OCI-LY7 (cell line): Measurements from ENCODE around the gene ZNF516. TPM values are rescaled to one million over a fixed set of nuclear protein-coding genes. Genes with fewer than 3 reads are reported as not detected.

Source experiments
- BruUV-seq: library from RNA; stranded (reverse); fragments of 400-500 nt; replicated peaks from 2 replicates; lab custom pipeline; 2021; lab: Mats Ljungman, UMichigan
- CTCF ChIA-PET: fragments of 300-600 bp; sonication (Branson Sonifier 250); formaldehyde crosslinking; loops from one replicate; lab custom pipeline; 2022; ENCODE audit warnings: antibody characterized with exemption; ENCODE audit not compliant: unreplicated experiment; lab: Charles Lee
- POLR2A ChIA-PET: fragments of 300-600 bp; sonication (Branson Sonifier 250); formaldehyde crosslinking; loops from one replicate; lab custom pipeline; 2022; ENCODE audit warnings: antibody characterized with exemption; lab: Charles Lee
- DNase-seq: peaks from one replicate; pipeline ENCODE4 v3.0.0-alpha.2; 2015; ENCODE audit warnings: low spot score
- H2AFZ ChIP-seq: fragments of 200-600 bp; sonication (generic), shearing (Covaris generic); 2 replicates; pipeline ENCODE4 v1.6.1; 2014; ENCODE audit warnings: mild to moderate bottlenecking, antibody characterized with exemption, low read length, moderate library complexity
- H3K27ac ChIP-seq: fragments of 200-600 bp; sonication (generic); 2 replicates; pipeline ENCODE4 v1.5.1; 2014; ENCODE audit warnings: mixed run types, low read depth, mild to moderate bottlenecking, moderate library complexity, low read length, inconsistent platforms; ENCODE audit not compliant: poor library complexity, severe bottlenecking
- H3K36me3 ChIP-seq: fragments of 200-600 bp; sonication (generic); 2 replicates; pipeline ENCODE4 v1.6.1; 2014; ENCODE audit warnings: mild to moderate bottlenecking, antibody characterized with exemption, low read length, moderate library complexity, mixed read lengths; ENCODE audit not compliant: insufficient read depth
- H3K4me1 ChIP-seq: fragments of 200-600 bp; sonication (generic); 2 replicates; pipeline ENCODE4 v1.5.1; 2014; ENCODE audit warnings: mild to moderate bottlenecking, low read length; ENCODE audit not compliant: insufficient read depth, poor library complexity, severe bottlenecking
- H3K4me2 ChIP-seq: fragments of 200-600 bp; sonication (generic); 2 replicates; pipeline ENCODE4 v1.6.1; 2014; ENCODE audit warnings: mild to moderate bottlenecking, low read length
- H3K4me3 ChIP-seq: fragments of 200-600 bp; sonication (generic); 2 replicates; pipeline ENCODE4 v1.5.1; 2014; ENCODE audit warnings: mild to moderate bottlenecking, low read depth, low read length; ENCODE audit not compliant: poor library complexity, severe bottlenecking
- H3K79me2 ChIP-seq: fragments of 200-600 bp; sonication (generic); 2 replicates; pipeline ENCODE4 v1.6.1; 2016; ENCODE audit warnings: low read depth, mild to moderate bottlenecking, low read length, moderate library complexity, mixed read lengths; ENCODE audit not compliant: insufficient read depth
- H3K9me2 ChIP-seq: fragments of 200-600 bp; sonication (generic); 2 replicates; pipeline ENCODE4 v1.6.1; 2016; ENCODE audit warnings: mild to moderate bottlenecking, low read length, mixed read lengths; ENCODE audit not compliant: insufficient read depth
- H3K9me3 ChIP-seq: fragments of 200-600 bp; sonication (generic); 2 replicates; pipeline ENCODE4 v1.6.1; 2014; ENCODE audit warnings: mild to moderate bottlenecking, mixed run types, low read length, mixed read lengths
- H4K20me1 ChIP-seq: fragments of 200-600 bp; sonication (generic); 2 replicates; pipeline ENCODE4 v1.6.1; 2014; ENCODE audit warnings: mild to moderate bottlenecking, antibody characterized with exemption, low read length, moderate library complexity, mixed read lengths; ENCODE audit not compliant: insufficient read depth
- CTCF ChIP-seq: fragments of 200-600 bp; sonication (generic); conservative IDR thresholded peaks from 2 replicates; pipeline ENCODE4 v1.5.1; 2014; ENCODE audit warnings: mild to moderate bottlenecking, antibody characterized with exemption, low read length, moderate library complexity, mixed read lengths
- EZH2phosphoT487 ChIP-seq: fragments of 200-600 bp; sonication (generic); IDR thresholded peaks from 2 replicates; pipeline ENCODE4 v1.6.1; 2018; ENCODE audit warnings: low read depth, borderline replicate concordance, mild to moderate bottlenecking, mixed run types, antibody characterized with exemption, low read length, moderate library complexity, mixed read lengths
- intact Hi-C: fragments of 100-400 bp; cut with micrococcal nuclease; formaldehyde crosslinking; loops from one replicate; pipeline ENCODE4 v1.10.0; 2022; ENCODE audit not compliant: unreplicated experiment
- total RNA-seq, 2 experiments: library from RNA; depleted of rRNA in 1 of 2; stranded (reverse); fragments of >200 nt in 1 of 2; shearing (Covaris generic) in 1 of 2; gene quantifications; 2 replicates each; pipeline ENCODE4 v1.2.3, GENCODE V29; 2014 to 2022

The ZNF516 gene
- total RNA-seq, 2 experiments from 2014 or later, result 16.2 to 32.3 TPM

DNA sequence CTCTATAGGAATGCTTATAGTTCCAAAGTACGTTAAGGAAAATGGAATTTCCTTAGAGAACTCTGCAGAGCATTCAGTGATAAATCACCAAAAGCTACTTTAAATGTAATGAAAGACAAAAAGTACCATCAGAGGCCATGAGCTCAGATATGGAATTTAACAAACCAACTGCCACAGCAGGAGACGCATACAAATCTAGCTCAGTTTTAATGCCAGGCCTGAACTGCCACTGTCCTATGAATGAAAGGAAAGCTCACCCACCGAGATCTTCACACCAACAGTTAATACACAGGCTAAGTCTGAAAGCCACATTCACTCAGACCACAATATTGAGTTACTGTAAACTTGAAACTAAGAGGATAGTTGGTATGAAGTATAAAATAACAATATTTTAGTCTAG lies 126.8 kb downstream of the ZNF516 start:
- no peak overlapping the region for H3K4me3 ChIP-seq
- intact Hi-C loops, result no loop called here
- H3K9me2 ChIP-seq, result no peaks in the 10 kb centered on the region
- H3K4me2 ChIP-seq, result no peak overlapping the region
- ChIA-PET CTCF (no interaction called here), POLR2A (no interaction called here)
- no peak overlapping the region for H3K27ac ChIP-seq
- no peak for DNase-seq
- H3K4me1 ChIP-seq, result no peaks in the 10 kb centered on the region
- peaks cover 20% of the 10 kb centered on the region for H3K36me3 ChIP-seq
- no peaks in the 10 kb centered on the region for H4K20me1 ChIP-seq
- no peak overlapping the region for H2AFZ ChIP-seq
- H3K79me2 ChIP-seq, result no peaks in the 10 kb centered on the region
- no TSS peak for BruUV-seq
- no peaks in the 10 kb centered on the region for H3K9me3 ChIP-seq
- TF ChIP-seq CTCF, result no peak
- no peak for TF ChIP-seq EZH2phosphoT487

GRCh38 chr18:76367168-76368125 lies 127.6 kb downstream of the ZNF516 start:
- BruUV-seq, result no TSS peak
- no peak for DNase-seq
- Histone ChIP-seq H3K27ac (no peak overlapping the region), H4K20me1 (no peaks in the 10 kb centered on the region), H2AFZ (no peak overlapping the region), H3K9me2 (no peaks in the 10 kb centered on the region), H3K9me3 (no peaks in the 10 kb centered on the region), H3K4me3 (no peak overlapping the region), H3K36me3 (peaks cover 20% of the 10 kb centered on the region), H3K4me1 (no peaks in the 10 kb centered on the region), H3K79me2 (no peaks in the 10 kb centered on the region), H3K4me2 (no peak overlapping the region)
- CTCF ChIA-PET, result no interaction called here
- POLR2A ChIA-PET, result no interaction called here
- intact Hi-C loops, result no loop called here
- no peak for TF ChIP-seq CTCF
- no peak for TF ChIP-seq EZH2phosphoT487

GRCh38 chr18:76365561-76365960 lies 129.5 kb downstream of the ZNF516 start:
- Histone ChIP-seq H3K4me2 (no peak overlapping the region), H3K36me3 (peaks cover 14% of the 10 kb centered on the region), H3K4me3 (no peak overlapping the region), H3K4me1 (no peaks in the 10 kb centered on the region), H4K20me1 (no peaks in the 10 kb centered on the region), H2AFZ (no peak overlapping the region), H3K27ac (no peak overlapping the region), H3K79me2 (no peaks in the 10 kb centered on the region), H3K9me2 (no peaks in the 10 kb centered on the region), H3K9me3 (no peaks in the 10 kb centered on the region)
- intact Hi-C loops, result no loop called here
- ChIA-PET POLR2A (interaction anchor here (0.7 kb wide), 1 partner anchor 1301 kb away, joined by 3 read pairs; no protein-coding TSS in a partner anchor), CTCF (no interaction called here)
- no peak for DNase-seq
- TF ChIP-seq CTCF, result no peak
- TF ChIP-seq EZH2phosphoT487, result no peak
- BruUV-seq, result no TSS peak
